DND-41 (cell line): ENCODE measurements around the gene RSPO1.

Experiments used
- CTCF ChIP-seq: IDR thresholded peaks from 2 replicates; pipeline ENCODE4 v1.5.1; 2012; ENCODE audit warnings: borderline replicate concordance, low read length, moderate library complexity, mild to moderate bottlenecking; ENCODE audit not compliant: poor library complexity, severe bottlenecking; ENCODE audit errors: extremely low read depth
- EZH2 ChIP-seq: IDR thresholded peaks from 3 replicates; pipeline ENCODE4 v1.6.1; 2012; ENCODE audit warnings: borderline replicate concordance, low read depth, mild to moderate bottlenecking, moderate library complexity, low read length, inconsistent platforms; ENCODE audit not compliant: severe bottlenecking

GRCh38 chr1:37656881-37657280 lies 22.2 kb upstream of the RSPO1 start:
- TF ChIP-seq CTCF (no peak), EZH2 (no peak)
